ENCODE measurements around the gene LDB1. TPM values are rescaled to one million over a fixed set of nuclear protein-coding genes. Genes with fewer than 3 reads are reported as not detected.

LDB1 gene
- polyA plus RNA-seq, 4 donors, result 11.9 to 47.5 (median 16.8) TPM

GRCh38 chr10:102112210-102112817, 7.9 kb downstream of the LDB1 start:
- no peak overlapping the region for H3K27ac ChIP-seq (ENCODE audit: low read depth in 1 of 3, low read length in 2 of 3)
- WGBS, 3 donors, result 48 to 57% (median 52%) methylated on average over 3 of the region's 3 CpGs
- no peaks in the 10 kb centered on the region for H3K9me3 ChIP-seq (ENCODE audit: control insufficient read depth in 2 of 2, insufficient read depth in 1 of 2, low read depth in 1 of 2, low read length in 1 of 2)
- FAIRE-seq, result no peak
- H3K4me3 ChIP-seq (ENCODE audit: low read depth in 1 of 3, low read length in 3 of 3), result no peak overlapping the region
- H3K36me3 ChIP-seq (ENCODE audit: control insufficient read depth in 3 of 3, insufficient read depth in 2 of 3, low read depth in 1 of 3, low read length in 3 of 3), result peaks cover 22 to 46% (median 22%) of the 10 kb centered on the region in 3 donors
- H3K27me3 ChIP-seq (ENCODE audit: control insufficient read depth in 3 of 3, insufficient read depth in 3 of 3, low read length in 3 of 3), result no peaks in the 10 kb centered on the region
- peaks cover 2 to 33% (median 12%) of the 10 kb centered on the region in 3 donors for H3K4me1 ChIP-seq (ENCODE audit: control insufficient read depth in 3 of 3, insufficient read depth in 2 of 3, low read depth in 1 of 3, low read length in 2 of 3)
- DNase-seq, result no peak

- FAIRE-seq, result no peak
- H3K9me3 ChIP-seq (ENCODE audit: control insufficient read depth in 2 of 2, insufficient read depth in 1 of 2, low read depth in 1 of 2, low read length in 1 of 2), result no peaks in the 10 kb centered on the region
- H3K4me3 ChIP-seq (ENCODE audit: low read depth in 1 of 3, low read length in 3 of 3), result no peak overlapping the region
- H3K4me1 ChIP-seq (ENCODE audit: control insufficient read depth in 3 of 3, insufficient read depth in 2 of 3, low read depth in 1 of 3, low read length in 2 of 3), result peaks cover 2 to 23% (median 8%) of the 10 kb centered on the region in 3 donors
- 91 to 96% (median 93%) methylated on average over 12 of the region's 12 CpGs for WGBS, 3 donors
- DNase-seq, result no peak
- H3K27me3 ChIP-seq (ENCODE audit: control insufficient read depth in 3 of 3, insufficient read depth in 3 of 3, low read length in 3 of 3), result no peaks in the 10 kb centered on the region
- H3K27ac ChIP-seq (ENCODE audit: low read depth in 1 of 3, low read length in 2 of 3), result no peak overlapping the region
- H3K36me3 ChIP-seq (ENCODE audit: control insufficient read depth in 3 of 3, insufficient read depth in 2 of 3, low read depth in 1 of 3, low read length in 3 of 3), result peaks cover 22 to 56% (median 22%) of the 10 kb centered on the region in 3 donors
Measured at GRCh38 chr10:102111276-102111675, 8.9 kb downstream of the LDB1 start.

DNA sequence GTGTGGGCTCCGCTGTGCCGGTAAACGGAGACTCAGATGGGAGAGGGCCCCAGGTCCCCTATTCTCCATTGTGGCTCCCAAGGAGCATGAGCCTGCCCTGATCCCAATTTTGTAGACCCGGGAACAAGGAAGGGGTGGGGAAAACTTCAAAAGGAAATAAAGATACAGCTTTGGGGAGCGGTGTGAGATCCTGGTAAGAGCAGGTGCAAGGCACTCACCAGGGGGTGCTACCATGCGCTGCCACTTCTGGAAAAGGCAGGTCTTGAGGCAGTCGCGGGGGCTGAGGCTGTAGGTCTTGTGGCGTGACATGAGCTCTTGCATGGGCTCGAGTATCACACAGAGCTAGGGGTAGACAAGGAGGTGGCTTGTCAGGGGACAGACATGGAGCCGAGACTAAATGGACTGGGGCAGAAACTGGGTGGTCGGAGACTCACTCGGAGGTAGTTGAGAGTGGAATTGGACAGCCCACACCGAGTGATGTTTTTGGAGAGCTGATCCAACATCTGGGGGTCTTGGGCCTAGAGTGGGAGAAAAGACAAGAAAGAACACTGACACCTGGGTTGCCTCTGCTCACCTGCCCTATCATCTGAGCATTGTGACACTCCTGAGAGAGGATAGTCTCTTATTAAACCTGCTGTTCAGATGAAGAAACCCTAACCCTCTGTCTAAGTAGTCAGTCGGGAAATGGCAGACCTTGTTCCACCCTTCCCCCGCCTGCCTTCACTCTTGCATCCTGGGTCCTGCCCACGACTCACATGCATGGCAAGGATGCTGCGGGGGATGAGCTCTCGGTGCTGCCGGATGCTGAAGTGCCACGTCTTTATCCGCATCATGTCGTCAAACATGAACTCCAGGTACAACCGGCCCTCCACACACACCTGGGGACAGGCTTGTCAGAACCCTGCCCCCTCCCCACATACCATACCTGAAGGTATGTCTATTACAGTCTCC, 10.7 kb downstream of the LDB1 start:
- Histone ChIP-seq H3K9me3 (ENCODE audit: control insufficient read depth in 2 of 2, insufficient read depth in 1 of 2, low read depth in 1 of 2, low read length in 1 of 2) (no peaks in the 10 kb centered on the region), H3K27ac (ENCODE audit: low read depth in 1 of 3, low read length in 2 of 3) (no peak overlapping the region), H3K27me3 (ENCODE audit: control insufficient read depth in 3 of 3, insufficient read depth in 3 of 3, low read length in 3 of 3) (no peaks in the 10 kb centered on the region), H3K4me1 (ENCODE audit: control insufficient read depth in 3 of 3, insufficient read depth in 2 of 3, low read depth in 1 of 3, low read length in 2 of 3) (peaks cover 2 to 15% (median 8%) of the 10 kb centered on the region in 3 donors), H3K4me3 (ENCODE audit: low read depth in 1 of 3, low read length in 3 of 3) (no peak overlapping the region), H3K36me3 (ENCODE audit: control insufficient read depth in 3 of 3, insufficient read depth in 2 of 3, low read depth in 1 of 3, low read length in 3 of 3) (peaks cover 22 to 62% (median 22%) of the 10 kb centered on the region in 3 donors)
- 92% methylated on average over 24 of the region's 24 CpGs for WGBS, 3 donors
- no peak for FAIRE-seq
- DNase-seq, result no peak

GRCh38 chr10:102106998-102107397, 13.2 kb downstream of the LDB1 start:
- WGBS, 3 donors, result 76 to 95% (median 84%) methylated on average over 2 of the region's 2 CpGs
- Histone ChIP-seq H3K36me3 (ENCODE audit: control insufficient read depth in 3 of 3, insufficient read depth in 2 of 3, low read depth in 1 of 3, low read length in 3 of 3) (peaks cover 22 to 59% (median 22%) of the 10 kb centered on the region in 3 donors), H3K4me3 (ENCODE audit: low read depth in 1 of 3, low read length in 3 of 3) (no peak overlapping the region), H3K4me1 (ENCODE audit: control insufficient read depth in 3 of 3, insufficient read depth in 2 of 3, low read depth in 1 of 3, low read length in 2 of 3) (no peaks in the 10 kb centered on the region), H3K9me3 (ENCODE audit: control insufficient read depth in 2 of 2, insufficient read depth in 1 of 2, low read depth in 1 of 2, low read length in 1 of 2) (no peaks in the 10 kb centered on the region), H3K27me3 (ENCODE audit: control insufficient read depth in 3 of 3, insufficient read depth in 3 of 3, low read length in 3 of 3) (no peaks in the 10 kb centered on the region), H3K27ac (ENCODE audit: low read depth in 1 of 3, low read length in 2 of 3) (no peak overlapping the region)
- no peak for FAIRE-seq
- no peak for DNase-seq

- Histone ChIP-seq H3K27ac (ENCODE audit: low read depth in 1 of 3, low read length in 2 of 3) (no peak overlapping the region), H3K4me1 (ENCODE audit: control insufficient read depth in 3 of 3, insufficient read depth in 2 of 3, low read depth in 1 of 3, low read length in 2 of 3) (no peaks in the 10 kb centered on the region), H3K27me3 (ENCODE audit: control insufficient read depth in 3 of 3, insufficient read depth in 3 of 3, low read length in 3 of 3) (no peaks in the 10 kb centered on the region), H3K4me3 (ENCODE audit: low read depth in 1 of 3, low read length in 3 of 3) (no peak overlapping the region), H3K36me3 (ENCODE audit: control insufficient read depth in 3 of 3, insufficient read depth in 2 of 3, low read depth in 1 of 3, low read length in 3 of 3) (peaks cover 0 to 21% (median 0%) of the 10 kb centered on the region in 3 donors), H3K9me3 (ENCODE audit: control insufficient read depth in 2 of 2, insufficient read depth in 1 of 2, low read depth in 1 of 2, low read length in 1 of 2) (no peaks in the 10 kb centered on the region)
- FAIRE-seq (no peak), DNase-seq (no peak)
- WGBS, 3 donors, result 52 to 74% (median 63%) methylated on average over 1 of the region's 1 CpG
Measured at GRCh38 chr10:102102421-102102820, 17.7 kb downstream of the LDB1 start.

DNA sequence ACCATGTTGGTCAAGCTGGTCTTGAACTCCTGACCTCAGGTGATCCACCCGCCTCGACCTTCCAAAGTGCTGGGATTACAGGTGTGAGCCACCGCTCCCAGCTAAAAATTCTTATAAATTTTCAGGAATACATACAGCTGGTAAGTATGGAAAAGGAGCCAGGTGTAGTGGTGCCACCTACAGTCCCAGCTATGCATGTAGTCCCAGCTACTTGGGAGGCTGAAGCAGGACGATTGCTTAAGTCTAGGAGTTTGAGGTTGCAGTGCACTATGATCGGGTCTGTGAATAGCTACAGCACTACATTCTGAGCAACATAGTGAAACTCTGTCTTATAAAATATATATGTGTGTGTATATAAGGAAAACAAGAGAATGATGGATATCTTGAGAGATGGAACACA, 19.0 kb downstream of the LDB1 start:
- Histone ChIP-seq H3K9me3 (ENCODE audit: control insufficient read depth in 2 of 2, insufficient read depth in 1 of 2, low read depth in 1 of 2, low read length in 1 of 2) (no peaks in the 10 kb centered on the region), H3K4me3 (ENCODE audit: low read depth in 1 of 3, low read length in 3 of 3) (no peak overlapping the region), H3K4me1 (ENCODE audit: control insufficient read depth in 3 of 3, insufficient read depth in 2 of 3, low read depth in 1 of 3, low read length in 2 of 3) (no peaks in the 10 kb centered on the region), H3K27ac (ENCODE audit: low read depth in 1 of 3, low read length in 2 of 3) (no peak overlapping the region), H3K27me3 (ENCODE audit: control insufficient read depth in 3 of 3, insufficient read depth in 3 of 3, low read length in 3 of 3) (no peaks in the 10 kb centered on the region), H3K36me3 (ENCODE audit: control insufficient read depth in 3 of 3, insufficient read depth in 2 of 3, low read depth in 1 of 3, low read length in 3 of 3) (peaks cover 0 to 10% (median 0%) of the 10 kb centered on the region in 3 donors)
- 69 to 84% (median 84%) methylated on average over 5 of the region's 5 CpGs for WGBS, 3 donors
- FAIRE-seq (no peak), DNase-seq (peak in 1 of 2 donors; percentile 26)

- H3K27me3 ChIP-seq (ENCODE audit: control insufficient read depth in 3 of 3, insufficient read depth in 3 of 3, low read length in 3 of 3), result no peaks in the 10 kb centered on the region
- H3K9me3 ChIP-seq (ENCODE audit: control insufficient read depth in 2 of 2, insufficient read depth in 1 of 2, low read depth in 1 of 2, low read length in 1 of 2), result no peaks in the 10 kb centered on the region
- no peaks in the 10 kb centered on the region for H3K4me1 ChIP-seq (ENCODE audit: control insufficient read depth in 3 of 3, insufficient read depth in 2 of 3, low read depth in 1 of 3, low read length in 2 of 3)
- no peak overlapping the region for H3K4me3 ChIP-seq (ENCODE audit: low read depth in 1 of 3, low read length in 3 of 3)
- peaks cover 0 to 2% (median 0%) of the 10 kb centered on the region in 3 donors for H3K36me3 ChIP-seq (ENCODE audit: control insufficient read depth in 3 of 3, insufficient read depth in 2 of 3, low read depth in 1 of 3, low read length in 3 of 3)
- no peak for FAIRE-seq
- H3K27ac ChIP-seq (ENCODE audit: low read depth in 1 of 3, low read length in 2 of 3), result no peak overlapping the region
- 91 to 96% (median 91%) methylated on average over 7 of the region's 7 CpGs for WGBS, 3 donors
- no peak for DNase-seq
Measured at GRCh38 chr10:102096449-102096848, 23.7 kb downstream of the LDB1 start.

GRCh38 chr10:102090772-102091171, 29.4 kb downstream of the LDB1 start:
- DNase-seq (no peak), FAIRE-seq (no peak)
- Histone ChIP-seq H3K4me1 (ENCODE audit: control insufficient read depth in 3 of 3, insufficient read depth in 2 of 3, low read depth in 1 of 3, low read length in 2 of 3) (no peaks in the 10 kb centered on the region), H3K9me3 (ENCODE audit: control insufficient read depth in 2 of 2, insufficient read depth in 1 of 2, low read depth in 1 of 2, low read length in 1 of 2) (no peaks in the 10 kb centered on the region), H3K36me3 (ENCODE audit: control insufficient read depth in 3 of 3, insufficient read depth in 2 of 3, low read depth in 1 of 3, low read length in 3 of 3) (no peaks in the 10 kb centered on the region), H3K27ac (ENCODE audit: low read depth in 1 of 3, low read length in 2 of 3) (no peak overlapping the region), H3K4me3 (ENCODE audit: low read depth in 1 of 3, low read length in 3 of 3) (no peak overlapping the region), H3K27me3 (ENCODE audit: control insufficient read depth in 3 of 3, insufficient read depth in 3 of 3, low read length in 3 of 3) (no peaks in the 10 kb centered on the region)
- 56 to 67% (median 59%) methylated on average over 2 of the region's 2 CpGs for WGBS, 3 donors

Data from small intestine (tissue), 7 donors.